IPS-NIHi7 (cell line): ENCODE data around the gene TRAF3IP3.

Experiments
- DNase-seq: peaks from one replicate; pipeline ENCODE4 v3.0.0; 2012; ENCODE audit warnings: mixed read lengths; ENCODE audit errors: extremely low spot score

The TRAF3IP3 gene

DNA sequence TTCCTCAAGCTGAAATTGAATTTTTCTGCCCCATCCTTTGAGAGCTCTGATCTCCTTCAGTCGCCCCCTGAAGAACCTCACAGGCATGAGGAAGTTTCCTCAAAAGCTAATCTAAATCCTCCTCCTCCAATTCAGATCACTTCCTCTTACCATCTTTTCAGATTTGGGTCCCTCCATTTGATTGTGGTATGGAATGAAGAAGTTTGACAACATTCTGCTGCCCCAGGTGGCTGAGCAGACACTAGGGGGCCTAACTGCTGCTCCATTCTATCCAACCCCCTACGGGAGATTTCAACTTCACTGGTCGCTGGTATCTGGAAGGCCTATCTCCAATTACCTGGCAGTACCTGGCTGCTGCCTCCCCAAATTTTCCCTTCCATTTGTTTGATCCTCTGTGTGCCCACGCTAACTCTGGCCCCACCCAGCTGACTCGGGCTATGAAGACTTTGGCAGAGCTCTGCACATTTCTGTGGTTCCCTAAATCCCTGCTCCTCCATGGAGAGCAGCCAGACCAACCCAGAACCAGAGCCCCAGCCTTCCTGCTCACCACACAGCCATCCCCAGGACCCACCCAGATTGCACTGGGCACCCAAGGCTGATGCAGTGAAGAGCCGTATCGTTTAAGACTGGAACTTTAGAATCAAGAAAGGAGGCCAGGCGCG is 42.3 kb downstream of the TRAF3IP3 start:
- DNase-seq, result peak; percentile 25

DNA sequence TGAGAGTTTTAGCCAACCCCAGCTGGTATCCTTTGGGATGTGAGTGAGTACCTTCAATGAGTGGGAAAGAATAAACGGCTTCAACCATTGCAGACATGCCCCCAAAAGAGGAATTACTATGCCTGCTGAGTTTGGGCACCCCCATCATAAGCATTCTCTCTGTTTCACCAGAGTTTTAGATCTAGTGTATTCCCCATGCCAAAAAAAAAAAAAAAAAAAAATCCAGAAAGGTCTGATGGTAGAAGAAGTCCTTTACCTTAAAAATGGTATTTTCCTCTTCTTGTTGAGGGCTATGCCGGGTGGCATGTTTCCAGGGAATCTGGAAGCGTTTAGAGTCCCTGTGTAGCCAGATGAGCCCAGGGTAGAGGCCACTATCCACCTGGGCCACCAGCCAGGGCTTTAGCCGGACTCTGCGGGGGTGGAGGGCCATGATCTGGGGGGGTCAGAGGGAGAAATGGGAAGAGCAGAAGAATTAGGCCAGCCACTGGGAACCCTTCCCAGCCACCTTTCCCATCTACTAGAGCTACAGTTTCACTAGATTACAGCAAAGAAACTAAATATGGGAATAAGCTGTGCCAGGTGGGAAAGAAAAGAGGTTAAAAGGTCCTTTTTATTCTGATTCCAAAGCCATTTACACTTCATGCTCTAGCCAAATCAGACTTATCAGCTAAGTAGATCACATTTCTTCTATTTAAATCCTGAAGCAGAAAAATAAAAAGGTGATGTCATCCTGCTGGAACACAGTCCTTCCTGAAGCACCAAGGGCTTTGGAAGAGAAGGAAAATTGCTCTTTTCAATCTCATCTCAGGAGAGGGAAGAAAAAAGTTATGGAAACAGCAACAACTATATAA is 45.4 kb downstream of the TRAF3IP3 start:
- no peak for DNase-seq

GRCh38 chr1:209802117-209802779 is 46.4 kb downstream of the TRAF3IP3 start:
- no peak for DNase-seq

DNA sequence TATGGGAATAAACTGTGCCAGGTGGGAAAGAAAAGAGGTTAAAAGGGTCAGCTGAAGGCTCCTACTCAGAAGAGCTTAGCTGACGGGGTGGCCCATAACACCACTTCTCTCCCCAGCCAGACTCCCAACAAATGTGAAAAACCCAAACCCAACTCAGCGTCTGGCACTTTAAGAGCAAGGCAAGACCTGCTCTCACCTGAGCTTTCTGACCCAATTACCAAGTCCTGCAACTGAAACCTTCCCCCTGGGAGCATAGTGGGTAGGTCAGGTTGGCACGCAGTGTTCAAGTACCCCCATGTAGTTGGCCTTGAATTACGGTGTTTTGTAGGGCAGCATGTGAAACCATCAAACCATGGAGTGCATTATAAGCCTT is 46.9 kb downstream of the TRAF3IP3 start:
- DNase-seq, result no peak

- DNase-seq, result no peak
These were observed 47.7 kb downstream of the TRAF3IP3 start for GRCh38 chr1:209803568-209803967.

GRCh38 chr1:209805341-209805781 is 49.5 kb downstream of the TRAF3IP3 start:
- DNase-seq, result peak; percentile 66

DNA sequence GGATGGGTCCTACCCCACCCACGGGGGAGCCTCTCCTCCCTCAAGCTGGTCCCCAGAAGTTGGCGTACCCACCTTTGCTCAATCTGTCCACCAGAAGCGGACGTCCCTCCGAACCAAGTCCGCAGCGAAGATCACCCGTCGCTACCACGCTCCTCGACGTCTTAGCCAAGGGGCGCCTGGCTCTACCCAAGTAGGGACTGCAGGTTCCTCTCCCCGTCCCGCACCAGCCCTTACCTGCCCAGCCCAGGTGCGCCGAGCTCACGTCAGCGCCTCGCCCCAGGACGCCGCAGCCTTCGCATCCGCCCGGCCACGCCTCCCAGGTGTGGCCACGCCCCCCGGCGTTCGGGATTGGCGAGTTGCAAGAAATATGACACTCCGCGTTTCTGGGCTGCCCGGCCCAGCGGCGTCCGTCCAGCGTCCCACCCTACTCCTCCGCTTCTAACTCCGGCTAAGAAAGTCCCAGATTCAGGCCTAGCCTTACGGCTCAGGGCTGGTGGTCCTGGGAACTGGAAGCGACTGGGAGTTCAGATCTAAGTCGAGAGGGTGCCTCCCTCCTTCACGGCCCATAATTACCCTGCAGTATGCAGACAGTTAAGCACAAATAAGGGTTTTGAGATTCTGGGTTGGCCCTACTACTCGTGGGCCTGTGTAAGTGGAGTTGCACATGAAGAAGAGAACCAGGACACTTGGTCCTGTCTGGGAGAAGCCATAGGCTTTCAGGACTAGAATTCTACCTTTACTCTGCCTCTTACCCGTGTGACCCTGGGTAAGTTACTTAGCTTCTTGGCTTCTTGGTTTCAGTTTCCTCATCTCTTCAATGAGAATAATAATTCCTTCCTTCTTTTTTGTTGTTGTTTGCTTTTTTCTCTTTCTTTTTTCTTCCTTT is 50.3 kb downstream of the TRAF3IP3 start, which contains the start of gene IRF6:
IRF6 (minus strand) TSS at position 268 of the 886 bp plus-strand sequence. CDS start 4,729 bp downstream, outside the sequence.
- peak; percentile 97 for DNase-seq

- DNase-seq, result no peak
These were observed 51.7 kb downstream of the TRAF3IP3 start for GRCh38 chr1:209807509-209807908.

GRCh38 chr1:209808059-209808581 is 52.3 kb downstream of the TRAF3IP3 start:
- DNase-seq, result peak; percentile 26

DNA sequence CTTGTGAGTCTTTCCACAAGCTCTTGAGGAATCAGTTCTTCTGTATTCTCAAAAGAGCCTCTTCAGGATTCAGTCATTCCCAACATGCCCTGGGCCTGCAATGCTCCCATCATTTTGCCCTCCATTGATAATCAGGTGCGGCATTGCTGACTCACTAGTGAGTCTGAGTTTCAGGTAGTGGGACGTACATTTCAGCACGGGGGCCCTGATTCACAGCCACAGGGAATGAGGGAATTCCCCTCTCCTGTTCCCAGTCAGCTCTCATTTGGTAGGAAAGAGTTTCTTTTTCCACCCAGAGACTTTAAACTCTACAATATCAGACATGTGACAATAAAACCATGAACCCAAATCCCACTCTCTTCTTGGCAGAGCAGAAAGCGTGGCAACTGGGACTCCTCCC is 53.8 kb downstream of the TRAF3IP3 start:
- DNase-seq, result no peak

DNA sequence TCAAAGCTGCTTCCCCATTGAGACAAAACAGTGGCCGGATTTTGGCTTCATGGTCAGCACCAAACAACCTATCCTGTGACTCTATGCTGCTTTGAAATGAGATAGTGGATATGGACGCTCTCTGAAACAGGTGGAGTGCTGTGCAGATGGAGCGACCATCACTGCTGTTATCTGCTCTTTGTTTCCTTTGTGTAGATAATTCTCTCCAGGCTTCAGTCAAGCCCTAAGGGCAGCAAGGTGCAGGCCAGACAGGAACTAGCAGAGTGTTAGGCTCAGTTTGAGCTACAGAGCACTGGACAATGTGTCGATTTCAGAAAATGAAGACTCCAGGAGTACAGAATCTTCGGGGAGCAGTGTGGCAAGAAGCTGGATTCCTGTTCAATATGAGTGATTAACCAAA is 54.9 kb downstream of the TRAF3IP3 start:
- DNase-seq, result no peak

DNA sequence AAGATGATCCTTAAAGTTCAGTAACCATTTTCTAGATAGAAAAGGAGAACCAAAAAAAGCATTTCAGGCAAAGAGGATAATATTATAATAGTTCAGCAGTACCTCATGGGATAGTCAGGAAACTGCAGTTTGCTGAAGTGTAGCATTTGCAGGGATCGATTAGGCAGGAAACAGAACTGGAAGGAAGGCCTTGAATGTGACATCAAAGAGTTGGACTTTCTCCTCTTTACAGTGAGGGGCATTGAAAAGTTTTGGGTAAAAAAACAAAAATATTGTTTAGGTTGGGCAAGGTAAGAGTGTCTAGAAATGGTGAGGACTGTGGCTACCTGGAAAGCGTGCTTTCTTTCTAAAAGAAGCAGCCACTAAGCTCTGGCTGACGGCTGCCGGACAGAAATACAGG is 58.0 kb downstream of the TRAF3IP3 start:
- no peak for DNase-seq

DNA sequence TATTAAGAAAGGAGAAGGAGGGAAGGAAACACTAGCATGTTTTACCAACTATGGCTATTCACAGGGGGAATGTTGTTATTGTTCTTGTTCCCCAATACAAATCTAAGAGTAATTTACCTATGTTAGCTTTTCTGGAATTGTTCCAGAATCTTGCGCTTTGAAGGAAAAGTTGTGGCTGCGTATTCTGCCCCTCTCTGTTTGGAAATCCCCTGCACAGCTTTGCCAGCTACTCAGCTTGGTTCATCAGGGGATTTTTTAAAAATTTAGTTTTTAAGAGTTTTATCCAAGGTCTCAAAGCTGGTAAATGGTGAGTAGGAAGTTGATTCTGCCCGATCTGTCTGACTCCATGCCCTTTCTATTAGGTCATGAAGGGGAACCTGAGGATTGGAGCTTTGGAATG is 59.6 kb downstream of the TRAF3IP3 start:
- DNase-seq, result no peak

- no peak for DNase-seq
These were observed 60.1 kb downstream of the TRAF3IP3 start for GRCh38 chr1:209815931-209816341.

DNA sequence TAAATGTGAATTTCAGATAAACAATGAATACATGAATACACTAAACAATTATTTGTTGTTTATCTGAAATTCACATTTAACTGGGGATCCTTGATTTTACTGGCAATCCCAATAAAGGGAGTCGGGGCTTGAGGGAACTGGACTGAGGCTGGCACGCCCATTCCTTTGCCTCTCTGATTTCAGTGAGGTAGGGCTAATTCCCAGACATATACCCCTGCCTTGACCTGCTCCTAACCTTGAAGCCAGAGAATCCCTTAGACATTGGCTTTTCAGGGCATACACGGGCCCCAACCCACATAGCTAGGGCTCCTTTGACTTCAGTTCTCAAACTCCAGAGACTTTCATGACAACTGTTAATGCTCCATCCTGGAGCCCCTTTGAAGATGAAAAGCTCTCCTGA is 61.1 kb downstream of the TRAF3IP3 start:
- no peak for DNase-seq

- DNase-seq, result no peak
These were observed 61.8 kb downstream of the TRAF3IP3 start for GRCh38 chr1:209817691-209818090.

GRCh38 chr1:209819058-209819457 is 63.2 kb downstream of the TRAF3IP3 start:
- no peak for DNase-seq

GRCh38 chr1:209820986-209821385 is 65.1 kb downstream of the TRAF3IP3 start:
- no peak for DNase-seq

- DNase-seq, result no peak
These were observed 66.9 kb downstream of the TRAF3IP3 start for GRCh38 chr1:209822706-209823105.

DNA sequence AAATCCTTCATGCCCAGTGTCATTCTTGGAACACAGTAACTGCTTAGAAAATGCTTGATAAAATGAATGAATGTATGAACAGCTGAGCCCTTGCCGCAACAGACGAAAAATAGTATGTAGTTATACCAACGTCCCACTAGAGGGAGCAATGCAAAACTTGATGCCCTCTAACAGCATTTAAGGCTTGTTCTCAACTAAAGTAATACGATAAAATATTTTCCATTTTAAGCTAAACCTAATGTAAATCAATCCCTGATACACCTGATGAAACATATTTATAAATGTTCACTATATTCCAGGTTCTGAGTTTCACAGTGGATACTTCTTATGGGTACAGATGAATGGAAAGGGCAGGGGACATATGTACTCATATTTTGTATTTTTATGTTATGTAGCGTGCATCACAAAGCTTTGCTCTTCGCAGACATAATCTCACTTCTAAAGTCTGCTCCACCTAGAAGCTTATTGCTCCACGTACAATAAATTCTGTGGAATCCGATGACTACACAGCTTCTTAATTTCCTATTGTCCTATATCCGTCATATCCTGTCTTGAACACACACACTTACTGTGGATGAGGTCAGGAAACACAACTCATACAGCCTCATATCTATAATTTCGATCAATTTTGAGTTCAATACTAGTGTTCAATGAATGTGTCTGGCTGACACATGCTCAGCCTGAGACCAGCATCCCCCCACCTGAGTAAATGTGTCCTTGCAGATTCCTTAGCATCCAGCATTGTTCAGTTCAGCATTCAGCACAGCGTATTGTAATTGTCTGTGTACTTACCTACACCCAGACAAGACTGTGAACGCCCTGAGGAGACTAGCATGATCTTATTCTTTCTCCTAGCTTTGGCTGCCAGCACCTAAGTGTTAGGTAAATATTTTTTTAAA is 67.5 kb downstream of the TRAF3IP3 start:
- DNase-seq, result peak; percentile 49
